Stimulated activated CD8-positive, alpha-beta memory T cell treated with anti-CD3 and anti-CD28 coated beads, Interleukin-12 subunit alpha, Interleukin-12 subunit beta, amount 100 ng/mL, for 4 hours (primary cell): Measurements from ENCODE around the gene MBIP.

Experiments used
- DNase-seq: peaks from one replicate; pipeline ENCODE4 v3.0.0-alpha.2; 2020; ENCODE audit warnings: low read depth

Gene MBIP

GRCh38 chr14:36313898-36314297 is 6.5 kb downstream of the MBIP start:
- no peak for DNase-seq

GRCh38 chr14:36313206-36313605 is 7.2 kb downstream of the MBIP start:
- no peak for DNase-seq

- no peak for DNase-seq
Observed at GRCh38 chr14:36306836-36307235, 13.6 kb downstream of the MBIP start.

- no peak for DNase-seq
Observed at GRCh38 chr14:36304895-36305294, 15.5 kb downstream of the MBIP start.

- DNase-seq = no peak
Observed at GRCh38 chr14:36303960-36304359, 16.5 kb downstream of the MBIP start.

- DNase-seq = no peak
Observed at GRCh38 chr14:36302823-36303222, 17.6 kb downstream of the MBIP start.

- DNase-seq = no peak
Observed at GRCh38 chr14:36301159-36301558, 19.3 kb downstream of the MBIP start.

GRCh38 chr14:36300337-36300736 is 20.1 kb downstream of the MBIP start:
- no peak for DNase-seq

GRCh38 chr14:36295642-36296627 is 24.5 kb downstream of the MBIP start:
- no peak for DNase-seq

GRCh38 chr14:36294543-36294942 is 25.9 kb downstream of the MBIP start:
- no peak for DNase-seq

- no peak for DNase-seq
Observed at GRCh38 chr14:36293824-36294223, 26.6 kb downstream of the MBIP start.

GRCh38 chr14:36289954-36290353 is 30.5 kb downstream of the MBIP start:
- no peak for DNase-seq

- no peak for DNase-seq
Observed at GRCh38 chr14:36288496-36288895, 31.9 kb downstream of the MBIP start.

- no peak for DNase-seq
Observed at GRCh38 chr14:36284971-36285595, 35.4 kb downstream of the MBIP start.

GRCh38 chr14:36281309-36281708 is 39.1 kb downstream of the MBIP start:
- DNase-seq = no peak

- no peak for DNase-seq
Observed at GRCh38 chr14:36279306-36280190, 40.9 kb downstream of the MBIP start.

GRCh38 chr14:36275741-36276140 is 44.7 kb downstream of the MBIP start:
- DNase-seq = no peak

GRCh38 chr14:36271939-36272907 is 48.2 kb downstream of the MBIP start:
- no peak for DNase-seq

GRCh38 chr14:36271222-36271621 is 49.2 kb downstream of the MBIP start:
- no peak for DNase-seq

GRCh38 chr14:36270191-36270590 is 50.2 kb downstream of the MBIP start:
- DNase-seq = no peak

GRCh38 chr14:36268121-36268520 is 52.3 kb downstream of the MBIP start:
- DNase-seq = no peak
